ENCODE results near the gene RBM6.
"Not testable (repeated sequence)": the region's sequence is repeated elsewhere in the genome, so short reads cannot be mapped to it uniquely, and the experiment has no call there.

RBM6 gene

GRCh38 chr3:49939858-49940666 lies at the start of gene RBM6:
TSS of gene RBM6 (plus strand) at chr3:49940150. CDS start at chr3:49962642, 22,492 bp downstream.
- DNase-seq, result peak; percentile 99

- DNase-seq, result no peak
These were observed 44.2 kb upstream of the RBM6 start for GRCh38 chr3:49895791-49896190.

- DNase-seq, result no peak
These were observed 43.6 kb upstream of the RBM6 start for GRCh38 chr3:49896345-49896744.

GRCh38 chr3:49898991-49899390 lies 41.0 kb upstream of the RBM6 start:
- no peak for DNase-seq

- DNase-seq, result peak; percentile 75
These were observed 40.1 kb upstream of the RBM6 start for GRCh38 chr3:49899815-49900214.

- no peak for DNase-seq
These were observed 39.3 kb upstream of the RBM6 start for GRCh38 chr3:49900491-49901153.

- no peak for DNase-seq
These were observed 38.3 kb upstream of the RBM6 start for GRCh38 chr3:49901366-49902339.

GRCh38 chr3:49902511-49903345 lies 37.2 kb upstream of the RBM6 start:
- DNase-seq, result no peak

GRCh38 chr3:49903451-49904424 lies 36.2 kb upstream of the RBM6 start, which contains the start of gene MST1R:
TSS of gene MST1R (minus strand) at chr3:49903873. CDS start at chr3:49903609, 264 bp downstream.
- peak; percentile 93 for DNase-seq

- DNase-seq, result not testable (repeated sequence)
These were observed 35.5 kb upstream of the RBM6 start for GRCh38 chr3:49904448-49904847.

- peak; percentile 88 for DNase-seq
These were observed 33.7 kb upstream of the RBM6 start for GRCh38 chr3:49906073-49906743.

GRCh38 chr3:49908373-49909199 lies 31.4 kb upstream of the RBM6 start:
- DNase-seq, result peak; percentile 84

- no peak for DNase-seq
These were observed 29.4 kb upstream of the RBM6 start for GRCh38 chr3:49910409-49911123.

GRCh38 chr3:49911124-49911420 lies 28.9 kb upstream of the RBM6 start:
- no peak for DNase-seq

- DNase-seq, result no peak
These were observed 28.3 kb upstream of the RBM6 start for GRCh38 chr3:49911611-49912010.

GRCh38 chr3:49912881-49913281 lies 27.1 kb upstream of the RBM6 start:
- DNase-seq, result no peak

GRCh38 chr3:49914906-49915305 lies 25.0 kb upstream of the RBM6 start:
- DNase-seq, result peak; percentile 48

GRCh38 chr3:49916686-49917085 lies 23.3 kb upstream of the RBM6 start:
- DNase-seq, result no peak

All from hematopoietic multipotent progenitor cell treated with erythropoietin and hydrocortisone succinate and interleukin-3 and kit ligand, for 6 days (in vitro differentiated cells).